NOMO-1 (cell line): ENCODE results near the gene TMC6.
A peak's percentile ranks its signal among the peaks of the same experiment; 100 is the strongest.

Experiments used
- DNase-seq, 2 experiments: peaks; one replicate each; lab custom pipeline; 2025; ENCODE audit not compliant: unreplicated experiment in 2 of 2; lab: John Stamatoyannopoulos, UW

The TMC6 gene

GRCh38 chr17:78135858-78136500, 7.4 kb upstream of the TMC6 start:
- DNase-seq, result no peak

GRCh38 chr17:78134899-78135385, 6.4 kb upstream of the TMC6 start:
- no peak for DNase-seq

- peak; percentile 31 to 44 for DNase-seq
These were observed 5.7 kb upstream of the TMC6 start for GRCh38 chr17:78133971-78134898.

GRCh38 chr17:78133179-78133951, 4.8 kb upstream of the TMC6 start:
- DNase-seq, result no peak

- no peak for DNase-seq
These were observed 4.2 kb upstream of the TMC6 start for GRCh38 chr17:78132767-78133178.

GRCh38 chr17:78132084-78132676, 3.6 kb upstream of the TMC6 start:
- peak in 1 of 2 experiments; percentile 18 for DNase-seq

- no peak for DNase-seq
These were observed 2.9 kb upstream of the TMC6 start for GRCh38 chr17:78131172-78132083.

- DNase-seq, result peak; percentile 87 to 95
These were observed 2.0 kb upstream of the TMC6 start, which contains the start of gene TMC8 for GRCh38 chr17:78130437-78131101. Gene TMC8, plus strand, starts transcription at chr17:78130771. Its CDS starts 818 bp downstream, at chr17:78131589.

GRCh38 chr17:78130090-78130436, 1.5 kb upstream of the TMC6 start:
- DNase-seq, result no peak

- DNase-seq, result no peak
These were observed 965 bp upstream of the TMC6 start for GRCh38 chr17:78129351-78130089.

- DNase-seq, result no peak
These were observed 536 bp downstream of the TMC6 start for GRCh38 chr17:78127888-78128550.

GRCh38 chr17:78127239-78127887, 1.2 kb downstream of the TMC6 start:
- peak; percentile 78 to 93 for DNase-seq

GRCh38 chr17:78126895-78127238, 1.7 kb downstream of the TMC6 start:
- no peak for DNase-seq

GRCh38 chr17:78125976-78126894, 2.3 kb downstream of the TMC6 start:
- no peak for DNase-seq

- no peak for DNase-seq
These were observed 3.2 kb downstream of the TMC6 start for GRCh38 chr17:78125138-78125913.

GRCh38 chr17:78124836-78125137, 3.8 kb downstream of the TMC6 start:
- DNase-seq, result no peak
